Neural cell (in vitro differentiated cells): ENCODE measurements around the gene CROCC2. TPM values are rescaled to one million over a fixed set of nuclear protein-coding genes. Genes with fewer than 3 reads are reported as not detected.

Source experiments
- H2AFZ ChIP-seq: fragments of 200-600, 300-800 bp; sonication (generic), shearing (Covaris generic); 2 replicates; pipeline ENCODE4 v1.6.0; 2014; ENCODE audit warnings: low read depth, mild to moderate bottlenecking, antibody characterized with exemption, low read length, moderate library complexity
- H3F3A ChIP-seq: fragments of 200-600 bp; shearing (Covaris generic); 2 replicates; pipeline ENCODE4 v1.6.1; 2016; ENCODE audit warnings: mild to moderate bottlenecking, moderate library complexity, mixed read lengths, antibody characterized with exemption, low read length; ENCODE audit not compliant: insufficient read depth, poor library complexity, severe bottlenecking
- H3K27ac ChIP-seq: fragments of 200-600, 300-800 bp; sonication (generic), shearing (Covaris generic); 2 replicates; pipeline ENCODE4 v1.5.1; 2014; ENCODE audit warnings: mild to moderate bottlenecking, low read length, moderate library complexity
- H3K27me3 ChIP-seq: fragments of 300-800, 200-600 bp; sonication (generic), shearing (Covaris generic); 2 replicates; pipeline ENCODE4 v1.6.0; 2014; ENCODE audit warnings: mild to moderate bottlenecking, low read depth, low read length, moderate library complexity; ENCODE audit not compliant: insufficient read depth
- H3K36me3 ChIP-seq: fragments of 300-800, 200-600 bp; sonication (generic), shearing (Covaris generic); 2 replicates; pipeline ENCODE4 v1.5.1; 2014; ENCODE audit warnings: mild to moderate bottlenecking, antibody characterized with exemption, low read length, moderate library complexity; ENCODE audit not compliant: insufficient read depth
- H3K4me2 ChIP-seq: fragments of 300-800, 200-600 bp; sonication (generic), shearing (Covaris generic); 2 replicates; pipeline ENCODE4 v1.6.0; 2014; ENCODE audit warnings: mild to moderate bottlenecking, low read length
- H3K4me3 ChIP-seq: fragments of 300-800, 200-600 bp; sonication (generic), shearing (Covaris generic); 2 replicates; pipeline ENCODE4 v1.5.1; 2014; ENCODE audit warnings: mild to moderate bottlenecking, low read length, moderate library complexity
- H3K79me2 ChIP-seq: fragments of 200-600 bp; shearing (Covaris generic); replicated peaks from 2 replicates; pipeline ENCODE4 v1.6.0; 2014; ENCODE audit warnings: mild to moderate bottlenecking, low read length, moderate library complexity; ENCODE audit not compliant: insufficient read depth
- H3K9ac ChIP-seq: fragments of 300-800, 200-600 bp; sonication (generic), shearing (Covaris generic); 2 replicates; pipeline ENCODE4 v1.6.1; 2016; ENCODE audit warnings: mild to moderate bottlenecking, low read length, mixed read lengths
- H3K9me2 ChIP-seq: fragments of 200-600 bp; shearing (Covaris generic); 2 replicates; pipeline ENCODE4 v1.6.1; 2016; ENCODE audit warnings: mild to moderate bottlenecking, low read length, mixed read lengths; ENCODE audit not compliant: insufficient read depth
- H3K9me3 ChIP-seq: fragments of 200-600, 300-800 bp; sonication (generic), shearing (Covaris generic); 2 replicates; pipeline ENCODE4 v1.6.1; 2016; ENCODE audit warnings: mild to moderate bottlenecking, mixed run types, low read length, moderate library complexity, mixed read lengths
- H4K20me1 ChIP-seq: fragments of 200-600 bp; shearing (Covaris generic); 2 replicates; pipeline ENCODE4 v1.6.1; 2016; ENCODE audit warnings: mild to moderate bottlenecking, mixed run types; ENCODE audit not compliant: insufficient read depth
- EP300 ChIP-seq: fragments of 450-650 bp; conservative IDR thresholded peaks from 2 replicates; pipeline ENCODE4 v1.6.1; 2014; ENCODE audit warnings: antibody characterized with exemption, mild to moderate bottlenecking, moderate library complexity; ENCODE audit not compliant: poor library complexity, severe bottlenecking
- EZH2 ChIP-seq: fragments of 200-600, 300-800 bp; shearing (Covaris generic), sonication (generic); IDR thresholded peaks from 2 replicates; pipeline ENCODE4 v1.6.1; 2014; ENCODE audit warnings: antibody characterized with exemption, low read length, borderline replicate concordance, mild to moderate bottlenecking; ENCODE audit not compliant: insufficient read depth, poor library complexity, severe bottlenecking
- MXI1 ChIP-seq: fragments of 450-650 bp; conservative IDR thresholded peaks from 2 replicates; pipeline ENCODE4 v1.6.1; 2014; ENCODE audit warnings: antibody characterized with exemption, mild to moderate bottlenecking; ENCODE audit not compliant: poor library complexity, severe bottlenecking
- POLR2AphosphoS5 ChIP-seq: IDR thresholded peaks from 2 replicates; pipeline ENCODE4 v1.6.1; 2012
- RAD21 ChIP-seq: fragments of 450-650 bp; conservative IDR thresholded peaks from 2 replicates; pipeline ENCODE4 v1.6.1; 2014; ENCODE audit warnings: antibody characterized with exemption, mild to moderate bottlenecking, moderate library complexity
- REST ChIP-seq: IDR thresholded peaks from 2 replicates; pipeline ENCODE4 v1.6.1; 2012; ENCODE audit warnings: borderline replicate concordance
- SMC3 ChIP-seq: fragments of 450-650 bp; conservative IDR thresholded peaks from 2 replicates; pipeline ENCODE4 v1.6.1; 2014; ENCODE audit warnings: antibody characterized with exemption, mild to moderate bottlenecking, moderate library complexity; ENCODE audit not compliant: poor library complexity
- TAF1 ChIP-seq: IDR thresholded peaks from 2 replicates; pipeline ENCODE4 v1.6.1; 2012; ENCODE audit warnings: low read depth
- polyA plus RNA-seq: library from polyadenylated mRNA; depleted of rRNA; stranded (reverse); fragments of >200 nt; gene quantifications from 2 replicates; pipeline ENCODE4 v1.2.3, GENCODE V29; 2014
- TF ChIP-seq, protein P1 (sequence below): fragments of 450-650 bp; IDR thresholded peaks from 2 replicates; pipeline ENCODE4 v1.5.1; 2014; ENCODE audit warnings: antibody characterized with exemption, mild to moderate bottlenecking, moderate library complexity; ENCODE audit not compliant: poor library complexity, severe bottlenecking

Gene CROCC2
- polyA plus RNA-seq, 1 donor from 2014 or later = 0.09 TPM

GRCh38 chr2:240873098-240873788, 32.9 kb upstream of the CROCC2 start:
- Histone ChIP-seq H3K9me2 (no peaks in the 10 kb centered on the region), H3K79me2 (no peaks in the 10 kb centered on the region), H4K20me1 (no peaks in the 10 kb centered on the region), H3K4me2 (no peak overlapping the region), H3K9ac (no peak overlapping the region), H3K4me3 (no peak overlapping the region), H3K27ac (no peak overlapping the region), H2AFZ (no peak overlapping the region), H3K36me3 (no peaks in the 10 kb centered on the region), H3K9me3 (no peaks in the 10 kb centered on the region), H3F3A (no peaks in the 10 kb centered on the region), H3K27me3 (no peaks in the 10 kb centered on the region)
- TF ChIP-seq EP300 = no peak
- no peak for TF ChIP-seq EZH2
- no peak for TF ChIP-seq TAF1
- no peak for TF ChIP-seq POLR2AphosphoS5
- TF ChIP-seq RAD21 = no peak
- TF ChIP-seq REST = no peak
- TF ChIP-seq, protein P1, sequence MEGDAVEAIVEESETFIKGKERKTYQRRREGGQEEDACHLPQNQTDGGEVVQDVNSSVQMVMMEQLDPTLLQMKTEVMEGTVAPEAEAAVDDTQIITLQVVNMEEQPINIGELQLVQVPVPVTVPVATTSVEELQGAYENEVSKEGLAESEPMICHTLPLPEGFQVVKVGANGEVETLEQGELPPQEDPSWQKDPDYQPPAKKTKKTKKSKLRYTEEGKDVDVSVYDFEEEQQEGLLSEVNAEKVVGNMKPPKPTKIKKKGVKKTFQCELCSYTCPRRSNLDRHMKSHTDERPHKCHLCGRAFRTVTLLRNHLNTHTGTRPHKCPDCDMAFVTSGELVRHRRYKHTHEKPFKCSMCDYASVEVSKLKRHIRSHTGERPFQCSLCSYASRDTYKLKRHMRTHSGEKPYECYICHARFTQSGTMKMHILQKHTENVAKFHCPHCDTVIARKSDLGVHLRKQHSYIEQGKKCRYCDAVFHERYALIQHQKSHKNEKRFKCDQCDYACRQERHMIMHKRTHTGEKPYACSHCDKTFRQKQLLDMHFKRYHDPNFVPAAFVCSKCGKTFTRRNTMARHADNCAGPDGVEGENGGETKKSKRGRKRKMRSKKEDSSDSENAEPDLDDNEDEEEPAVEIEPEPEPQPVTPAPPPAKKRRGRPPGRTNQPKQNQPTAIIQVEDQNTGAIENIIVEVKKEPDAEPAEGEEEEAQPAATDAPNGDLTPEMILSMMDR = no peak
- TF ChIP-seq MXI1 = no peak
- TF ChIP-seq SMC3 = no peak

DNA sequence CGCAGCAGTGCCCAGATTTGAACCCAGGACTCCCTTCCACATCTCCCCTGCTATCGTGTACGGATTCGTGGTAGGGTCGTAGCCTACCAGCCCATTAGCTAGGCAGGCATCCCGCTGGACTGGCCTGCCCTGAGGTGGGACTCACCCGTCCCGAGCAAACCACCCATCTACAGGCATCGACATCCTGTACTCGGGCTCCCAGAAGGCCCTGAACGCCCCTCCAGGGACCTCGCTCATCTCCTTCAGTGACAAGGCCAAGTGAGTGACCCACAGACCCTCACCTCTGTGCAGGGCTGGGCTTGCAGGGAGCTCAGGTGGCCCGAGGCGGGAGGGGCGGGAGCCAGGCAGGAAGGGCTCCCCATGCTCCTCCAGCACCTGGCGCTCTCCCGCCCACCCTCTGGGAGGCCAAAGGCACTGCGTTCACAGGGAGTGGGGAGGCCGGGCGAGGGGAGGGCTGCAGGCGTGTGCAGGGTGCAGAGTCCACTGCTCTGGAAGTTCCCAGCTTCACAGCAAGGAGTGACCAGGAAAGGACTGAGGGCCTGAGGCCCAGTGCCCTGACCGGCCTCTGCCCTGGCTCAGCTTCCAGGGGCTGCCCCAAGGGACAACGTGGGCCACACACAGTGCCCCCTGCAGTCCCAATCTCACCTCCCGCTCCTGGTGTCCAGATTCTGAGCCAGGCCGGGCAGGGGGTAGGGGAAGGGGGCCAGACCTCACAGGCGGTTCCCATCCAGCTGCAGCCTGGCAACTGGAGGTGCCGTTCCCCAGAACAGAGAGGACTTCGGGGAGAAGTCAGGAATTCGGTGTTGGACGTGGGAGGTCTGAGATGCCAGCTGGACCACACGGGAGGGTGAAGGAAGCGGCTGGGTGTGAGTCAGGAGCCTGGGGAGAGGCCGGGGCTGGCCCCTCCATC, 32.1 kb upstream of the CROCC2 start:
- Histone ChIP-seq H4K20me1 (no peaks in the 10 kb centered on the region), H3K79me2 (no peaks in the 10 kb centered on the region), H2AFZ (no peak overlapping the region), H3K9ac (no peak overlapping the region), H3F3A (no peaks in the 10 kb centered on the region), H3K27ac (no peak overlapping the region), H3K27me3 (no peaks in the 10 kb centered on the region), H3K4me3 (no peak overlapping the region), H3K9me3 (no peaks in the 10 kb centered on the region), H3K9me2 (no peaks in the 10 kb centered on the region), H3K36me3 (no peaks in the 10 kb centered on the region), H3K4me2 (no peak overlapping the region)
- TF ChIP-seq REST = no peak
- no peak for TF ChIP-seq SMC3
- no peak for TF ChIP-seq POLR2AphosphoS5
- no peak for TF ChIP-seq TAF1
- TF ChIP-seq EZH2 = no peak
- no peak for TF ChIP-seq RAD21
- no peak for TF ChIP-seq EP300
- TF ChIP-seq MXI1 = no peak
- TF ChIP-seq, protein P1 = no peak
